Ovary (tissue), 9 donors: Measurements from ENCODE around the gene RNPEPL1. TPM values are rescaled to one million over a fixed set of nuclear protein-coding genes. Genes with fewer than 3 reads are reported as not detected.

Source experiments
- DNase-seq, 5 donors: peaks; one replicate each; pipeline ENCODE4 v3.0.0-alpha.2; 2019 to 2020
- H3K27ac ChIP-seq, 2 donors: fragments of 200-600 bp; one replicate each; pipeline versions ENCODE4 v1.5.1 to v1.8.0; 2019 to 2022
- H3K27me3 ChIP-seq: fragments of 200-600 bp; one replicate; pipeline ENCODE4 v1.8.0; 2022
- H3K36me3 ChIP-seq: fragments of 200-600 bp; sonication (generic); one replicate; pipeline ENCODE4 v1.5.1; 2019
- H3K4me1 ChIP-seq: one replicate; pipeline ENCODE4 v1.8.1; 2013; ENCODE audit warnings: mild to moderate bottlenecking, moderate library complexity; ENCODE audit not compliant: insufficient read depth
- H3K4me3 ChIP-seq: fragments of 200-600 bp; sonication (generic); one replicate; pipeline ENCODE4 v1.5.1; 2017
- H3K9me3 ChIP-seq, 2 donors: fragments of 200-600 bp in 1 of 2; sonication (generic) in 1 of 2; one replicate each; pipeline versions ENCODE4 v1.5.1 to v1.8.1; 2013 to 2019; ENCODE audit warnings: mild to moderate bottlenecking in 1 of 2, moderate library complexity in 1 of 2
- CTCF ChIP-seq, 3 donors: fragments of 450-650 bp in 2 of 3; fragments of 200-600 bp in 1 of 3; IDR thresholded peaks; one replicate each; pipeline versions ENCODE4 v1.5.1 to v1.8.0; 2016 to 2022; ENCODE audit warnings: antibody characterized with exemption in 3 of 3, mild to moderate bottlenecking in 1 of 3
- EP300 ChIP-seq: sonication (generic); formaldehyde crosslinking; IDR thresholded peaks from one replicate; pipeline ENCODE4 v1.6.1; 2017; ENCODE audit warnings: antibody characterized with exemption
- POLR2A ChIP-seq: fragments of 450-650 bp; IDR thresholded peaks from one replicate; pipeline ENCODE4 v1.6.1; 2017; ENCODE audit warnings: antibody characterized with exemption, mild to moderate bottlenecking, moderate library complexity
- WGBS, 3 donors: extraction: QIAGEN DNeasy Blood & Tissue Kit in 1 of 3; methylation state at CpG; one replicate each; pipeline versions ENCODE4 v1.1.5 to v1.1.7; 2013 to 2017; 5-methylcytosine and 5-hydroxymethylcytosine counted together
- intact Hi-C, 4 donors: fragments of 100-400 bp; cut with DNase I; formaldehyde crosslinking; loops; one replicate each; pipeline versions ENCODE4 v1.11.0 to v1.15.1; 2022 to 2023
- polyA plus RNA-seq, 2 donors: library from polyadenylated mRNA; stranded (reverse); fragments of 200-250 nt in 1 of 2; fragments of 350-450 nt in 1 of 2; fragmentation: Illumina TruSeq in 1 of 2; extraction: RNeasy Lipid Tissue Mini Kit (QIAGEN cat#74804) in 1 of 2; gene quantifications; one replicate each; pipeline ENCODE4 v1.2.3, GENCODE V29; 2013 to 2014
- total RNA-seq, 7 donors: library from RNA; depleted of rRNA in 2 of 7; stranded (reverse); fragments of >200 nt in 2 of 7; fragmentation: NEBNext Ultra II Directional in 3 of 7; extraction: Animal tissue kit (Norgen Biotek cat#: 25700) in 3 of 7; gene quantifications; one replicate each; pipeline versions ENCODE4 v1.1.0 to v1.2.4, GENCODE V29; 2016 to 2023
- donor health status: DM: no; HTN: no; CAD: no; lungs with moderate emphysema.
- donor health status: DM: no; HTN: no; CAD: no.
- donor health status: Bipolar disorder and iron deficiency.
- donor health status: DM: yes; HTN: yes; CAD: no.
- donor health status: DM: no; HTN: no; CAD: no.
- donor health status: DM: yes; HTN: yes; CAD: no.

Gene RNPEPL1
- total and polyA plus RNA-seq, 9 donors = 3.5 to 27.3 (median 23.2) TPM

DNA sequence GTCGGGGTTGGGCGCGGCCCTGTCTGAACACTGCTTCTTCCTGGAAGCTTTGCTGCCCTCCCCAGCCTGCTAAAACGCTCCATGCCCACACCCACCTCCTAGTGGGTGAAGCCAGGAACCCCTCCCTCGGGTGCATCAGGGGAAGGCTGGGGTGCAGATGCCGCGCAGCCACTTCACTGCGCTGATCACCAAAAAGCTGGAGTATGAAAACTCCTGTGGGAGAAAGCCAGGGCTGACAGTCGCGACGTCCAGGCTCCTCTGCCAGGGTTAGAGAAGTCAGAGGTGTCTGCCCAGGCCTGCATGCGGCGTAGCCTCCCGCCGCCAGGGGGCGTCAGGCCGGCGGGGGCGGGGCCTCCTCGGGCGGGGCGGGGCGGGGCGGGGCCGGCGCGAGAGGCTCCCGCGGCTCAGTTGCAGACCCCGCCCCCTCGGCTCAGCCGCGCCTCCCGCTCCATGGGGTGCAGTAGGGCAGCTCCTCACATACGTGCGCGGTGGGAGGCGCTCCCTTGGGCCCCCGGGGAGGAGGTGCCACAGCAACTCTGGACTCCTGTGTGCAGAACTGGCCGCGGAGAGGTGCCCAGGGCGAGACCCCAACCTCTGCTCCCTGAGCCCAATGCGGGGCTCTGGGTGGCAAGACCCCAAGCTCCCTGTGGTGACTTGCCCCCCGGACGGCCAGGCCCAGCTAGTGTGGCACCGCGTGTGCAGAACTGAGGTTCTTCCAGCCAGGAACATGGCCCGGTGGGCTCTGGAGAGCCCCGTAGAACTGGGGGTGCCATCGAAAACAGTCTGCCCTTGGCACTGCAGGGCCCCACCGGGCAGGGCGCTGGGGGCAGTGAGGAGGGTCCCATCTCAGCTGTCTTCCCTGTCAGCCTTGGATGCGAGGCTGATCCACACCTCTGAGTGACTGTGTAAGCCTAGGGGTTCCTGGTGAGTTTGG is 1.8 kb upstream of the RNPEPL1 start:
- DNase-seq = peak; percentile 91 to 93 (median 93)
- intact Hi-C loops = loop anchor here in 2 of 4 donors (10.0 kb wide), 2 partner anchors 332 to 1162 kb away; partner anchors contain the start of gene HDAC4 (in 1 of the 2)
- TF ChIP-seq CTCF (IDR thresholded peaks at IDR 0.05) (peak; percentile 65 to 94 (median 71)), POLR2A (no peak), EP300 (no peak)
- WGBS, 3 donors = 7 to 11% (median 10%) methylated on average over 40 to 53 of the region's 53 CpGs
- H3K4me1 ChIP-seq = peaks cover 17% of the 10 kb centered on the region
- no peaks in the 10 kb centered on the region for H3K27me3 ChIP-seq
- no peaks in the 10 kb centered on the region for H3K36me3 ChIP-seq
- peak overlapping the region; percentile 25 for H3K4me3 ChIP-seq
- H3K27ac ChIP-seq = peak overlapping the region in 1 of 2 donors; percentile 83
- no peaks in the 10 kb centered on the region for H3K9me3 ChIP-seq

DNA sequence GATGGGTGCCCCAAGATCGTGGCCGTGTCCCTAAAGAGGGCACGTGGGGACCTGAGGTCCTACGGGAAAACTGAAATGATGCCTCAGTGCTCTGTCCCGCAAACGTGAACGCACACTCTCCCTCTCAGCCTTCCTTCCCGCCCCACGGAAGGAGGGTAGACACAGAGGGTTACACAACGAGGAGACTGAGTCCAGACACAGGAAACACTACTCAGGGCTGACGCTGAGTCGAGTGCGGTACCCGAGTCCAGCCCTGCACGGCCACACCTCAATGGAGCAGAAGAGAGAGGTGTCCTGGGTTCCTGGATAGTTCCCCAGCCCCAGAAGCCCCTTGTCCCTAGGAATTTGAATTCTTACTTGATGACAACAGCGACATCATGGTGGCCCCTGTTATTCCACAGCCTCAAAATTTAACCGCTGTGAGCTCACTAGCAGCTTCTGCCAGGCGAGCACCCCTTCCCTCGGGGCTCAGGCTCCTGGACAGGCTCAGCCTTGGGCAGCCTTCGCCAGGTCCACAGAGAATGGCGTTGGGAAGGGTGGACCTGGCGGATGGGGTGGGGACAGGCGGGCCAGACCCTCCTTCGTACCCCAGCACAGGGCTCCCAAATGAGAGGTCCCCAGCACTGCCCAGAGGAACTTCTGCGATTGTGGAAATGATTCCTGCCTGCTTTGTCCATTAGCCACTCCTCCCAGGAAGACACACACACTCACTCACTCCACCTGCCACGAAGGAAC is 980 bp upstream of the RNPEPL1 start:
- intact Hi-C loops = loop anchor here in 2 of 4 donors (10.0 kb wide), 2 partner anchors 333 to 1163 kb away; partner anchors contain the start of gene HDAC4 (in 1 of the 2)
- H3K4me3 ChIP-seq = peak overlapping the region; percentile 78
- no peaks in the 10 kb centered on the region for H3K36me3 ChIP-seq
- no peak for TF ChIP-seq POLR2A
- no peak for TF ChIP-seq EP300
- no peak for TF ChIP-seq CTCF (IDR thresholded peaks at IDR 0.05)
- H3K9me3 ChIP-seq = no peaks in the 10 kb centered on the region
- H3K4me1 ChIP-seq = peaks cover 17% of the 10 kb centered on the region
- H3K27ac ChIP-seq = peak overlapping the region; percentile 72 to 83
- no peaks in the 10 kb centered on the region for H3K27me3 ChIP-seq
- 30 to 35% (median 32%) methylated on average over 26 of the region's 26 CpGs for whole genome bisulfite sequencing, 3 donors
- peak; percentile 27 to 45 (median 36) for DNase-seq

DNA sequence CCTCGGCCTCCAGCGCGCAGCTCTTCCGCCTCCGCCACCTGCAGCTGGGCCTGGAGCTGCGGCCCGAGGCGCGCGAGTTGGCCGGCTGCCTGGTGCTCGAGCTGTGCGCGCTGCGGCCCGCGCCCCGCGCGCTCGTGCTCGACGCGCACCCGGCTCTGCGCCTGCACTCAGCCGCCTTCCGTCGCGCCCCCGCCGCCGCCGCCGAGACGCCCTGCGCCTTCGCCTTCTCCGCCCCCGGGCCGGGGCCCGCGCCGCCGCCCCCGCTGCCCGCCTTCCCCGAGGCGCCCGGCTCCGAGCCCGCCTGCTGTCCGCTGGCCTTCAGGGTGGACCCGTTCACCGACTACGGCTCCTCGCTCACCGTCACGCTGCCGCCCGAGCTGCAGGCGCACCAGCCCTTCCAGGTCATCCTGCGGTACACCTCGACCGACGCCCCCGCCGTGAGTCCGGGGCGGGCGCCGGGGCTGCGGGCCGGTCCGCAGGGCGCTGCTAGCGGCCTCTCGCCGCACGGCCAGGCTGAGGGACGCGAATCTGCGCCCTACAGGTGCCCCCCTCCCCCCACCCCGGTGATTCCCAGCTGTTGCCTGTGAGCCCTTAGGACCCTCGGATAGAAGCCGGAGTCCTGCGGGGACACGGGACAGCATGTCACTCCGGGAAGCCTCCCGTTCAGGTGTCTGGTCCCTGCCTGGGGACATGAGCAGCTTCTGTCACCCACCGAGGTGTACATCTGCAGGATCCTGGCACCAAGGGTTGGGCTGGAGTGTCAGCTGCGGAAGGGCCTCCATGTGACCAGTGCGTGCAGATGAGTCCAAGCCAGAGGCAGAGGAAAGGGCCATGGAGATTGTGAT is 616 bp downstream of the RNPEPL1 start:
- no peaks in the 10 kb centered on the region for H3K36me3 ChIP-seq
- no peaks in the 10 kb centered on the region for H3K9me3 ChIP-seq
- H3K4me1 ChIP-seq = peaks cover 17% of the 10 kb centered on the region
- 0 to 5% (median 2%) methylated on average over 6 to 93 of the region's 93 CpGs for WGBS, 3 donors
- TF ChIP-seq EP300 (no peak), POLR2A (no peak), CTCF (IDR thresholded peaks at IDR 0.05) (no peak)
- H3K4me3 ChIP-seq = peak overlapping the region; percentile 59
- peak; percentile 67 to 84 (median 79) for DNase-seq
- no peaks in the 10 kb centered on the region for H3K27me3 ChIP-seq
- peak overlapping the region; percentile 59 to 69 for H3K27ac ChIP-seq
- intact Hi-C loops = loop anchor here in 2 of 4 donors (10.0 kb wide), 2 partner anchors 334 to 1164 kb away; partner anchors contain the start of gene HDAC4 (in 1 of the 2)
